ENCODE measurements around the gene CLDN2.

CLDN2 gene

GRCh38 chrX:106917830-106918500, 2.2 kb upstream of the CLDN2 start:
- TF ChIP-seq CTCF (conservative IDR thresholded peaks at IDR 0.05; ENCODE audit: low read length) = no peak
- no peak overlapping the region for H3K4me3 ChIP-seq (ENCODE audit: low read length)
- DNase-seq (ENCODE audit: low read depth) = peak; percentile 34

- H3K4me3 ChIP-seq (ENCODE audit: low read length) = no peak overlapping the region
- DNase-seq (ENCODE audit: low read depth) = no peak
- no peak for TF ChIP-seq CTCF (conservative IDR thresholded peaks at IDR 0.05; ENCODE audit: low read length)
Observed at GRCh38 chrX:106921637-106922036, 1.4 kb downstream of the CLDN2 start.

GRCh38 chrX:106927023-106927422, 6.8 kb downstream of the CLDN2 start:
- H3K4me3 ChIP-seq (ENCODE audit: low read length) = no peak overlapping the region
- TF ChIP-seq CTCF (conservative IDR thresholded peaks at IDR 0.05; ENCODE audit: low read length) = no peak
- no peak for DNase-seq (ENCODE audit: low read depth)

- H3K4me3 ChIP-seq (ENCODE audit: low read length) = no peak overlapping the region
- no peak for TF ChIP-seq CTCF (conservative IDR thresholded peaks at IDR 0.05; ENCODE audit: low read length)
Observed at GRCh38 chrX:106927700-106928099, 7.5 kb downstream of the CLDN2 start.

GRCh38 chrX:106928227-106928626, 8.0 kb downstream of the CLDN2 start:
- H3K4me3 ChIP-seq (ENCODE audit: low read length) = no peak overlapping the region
- no peak for TF ChIP-seq CTCF (conservative IDR thresholded peaks at IDR 0.05; ENCODE audit: low read length)
- DNase-seq (ENCODE audit: low read depth) = no peak

More at GRCh38 chrX:106927700-106928099, 7.5 kb downstream of the CLDN2 start:
- DNase-seq (ENCODE audit: low read depth) = no peak

GRCh38 chrX:106931831-106932491, 11.8 kb downstream of the CLDN2 start:
- no peak for DNase-seq (ENCODE audit: low read depth)
- no peak for TF ChIP-seq CTCF (conservative IDR thresholded peaks at IDR 0.05; ENCODE audit: low read length)

GRCh38 chrX:106932492-106932923, 12.3 kb downstream of the CLDN2 start:
- H3K4me3 ChIP-seq (ENCODE audit: low read length) = no peak overlapping the region
- no peak for TF ChIP-seq CTCF (conservative IDR thresholded peaks at IDR 0.05; ENCODE audit: low read length)
- DNase-seq (ENCODE audit: low read depth) = peak; percentile 13

More at GRCh38 chrX:106931831-106932491, 11.8 kb downstream of the CLDN2 start:
- H3K4me3 ChIP-seq (ENCODE audit: low read length) = no peak overlapping the region

Data from AG10803 (cell line).